ENCODE results near the gene CFAP100. TPM values are rescaled to one million over a fixed set of nuclear protein-coding genes. Genes with fewer than 3 reads are reported as not detected.

Gene CFAP100
- total and polyA plus RNA-seq, 12 donors = 0.17 TPM; not detected in 11

DNA sequence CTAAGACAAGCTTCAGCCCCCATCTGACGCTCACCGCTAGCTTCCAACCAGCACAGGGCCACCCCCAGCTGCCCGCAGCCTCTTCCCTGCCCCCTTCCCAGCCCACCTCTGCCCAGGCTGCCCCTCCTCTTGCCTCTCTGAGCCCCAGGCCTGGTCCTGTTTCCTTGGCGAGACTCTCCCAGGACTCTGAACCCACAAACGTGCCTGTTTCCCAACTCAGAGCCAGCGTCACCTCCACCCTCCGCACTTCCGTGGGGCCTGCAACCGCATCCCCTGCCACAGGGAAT lies 45.9 kb downstream of the CFAP100 start:
- Histone ChIP-seq H3K4me1 (replicated peaks in 1 of 2) (no peaks in the 10 kb centered on the region), H3K27ac (no peak overlapping the region), H3K27me3 (no peaks in the 10 kb centered on the region), H3K9me3 (replicated peaks in 1 of 3) (no peaks in the 10 kb centered on the region), H3K4me3 (no peak overlapping the region), H3K36me3 (replicated peaks in 1 of 2) (peaks cover 0 to 32% of the 10 kb centered on the region in 2 donors)
- WGBS, 4 donors = 94 to 97% (median 96%) methylated on average over 9 of the region's 9 CpGs
- no peak for TF ChIP-seq POLR2A (IDR thresholded peaks at IDR 0.05)
- TF ChIP-seq, protein P1, sequence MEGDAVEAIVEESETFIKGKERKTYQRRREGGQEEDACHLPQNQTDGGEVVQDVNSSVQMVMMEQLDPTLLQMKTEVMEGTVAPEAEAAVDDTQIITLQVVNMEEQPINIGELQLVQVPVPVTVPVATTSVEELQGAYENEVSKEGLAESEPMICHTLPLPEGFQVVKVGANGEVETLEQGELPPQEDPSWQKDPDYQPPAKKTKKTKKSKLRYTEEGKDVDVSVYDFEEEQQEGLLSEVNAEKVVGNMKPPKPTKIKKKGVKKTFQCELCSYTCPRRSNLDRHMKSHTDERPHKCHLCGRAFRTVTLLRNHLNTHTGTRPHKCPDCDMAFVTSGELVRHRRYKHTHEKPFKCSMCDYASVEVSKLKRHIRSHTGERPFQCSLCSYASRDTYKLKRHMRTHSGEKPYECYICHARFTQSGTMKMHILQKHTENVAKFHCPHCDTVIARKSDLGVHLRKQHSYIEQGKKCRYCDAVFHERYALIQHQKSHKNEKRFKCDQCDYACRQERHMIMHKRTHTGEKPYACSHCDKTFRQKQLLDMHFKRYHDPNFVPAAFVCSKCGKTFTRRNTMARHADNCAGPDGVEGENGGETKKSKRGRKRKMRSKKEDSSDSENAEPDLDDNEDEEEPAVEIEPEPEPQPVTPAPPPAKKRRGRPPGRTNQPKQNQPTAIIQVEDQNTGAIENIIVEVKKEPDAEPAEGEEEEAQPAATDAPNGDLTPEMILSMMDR (IDR thresholded peaks at IDR 0.05) = no peak
- DNase-seq = peak in 3 of 7 donors; percentile 5 to 31 (median 5)
- intact Hi-C loops (cut with DNase I) = no loop called here

DNA sequence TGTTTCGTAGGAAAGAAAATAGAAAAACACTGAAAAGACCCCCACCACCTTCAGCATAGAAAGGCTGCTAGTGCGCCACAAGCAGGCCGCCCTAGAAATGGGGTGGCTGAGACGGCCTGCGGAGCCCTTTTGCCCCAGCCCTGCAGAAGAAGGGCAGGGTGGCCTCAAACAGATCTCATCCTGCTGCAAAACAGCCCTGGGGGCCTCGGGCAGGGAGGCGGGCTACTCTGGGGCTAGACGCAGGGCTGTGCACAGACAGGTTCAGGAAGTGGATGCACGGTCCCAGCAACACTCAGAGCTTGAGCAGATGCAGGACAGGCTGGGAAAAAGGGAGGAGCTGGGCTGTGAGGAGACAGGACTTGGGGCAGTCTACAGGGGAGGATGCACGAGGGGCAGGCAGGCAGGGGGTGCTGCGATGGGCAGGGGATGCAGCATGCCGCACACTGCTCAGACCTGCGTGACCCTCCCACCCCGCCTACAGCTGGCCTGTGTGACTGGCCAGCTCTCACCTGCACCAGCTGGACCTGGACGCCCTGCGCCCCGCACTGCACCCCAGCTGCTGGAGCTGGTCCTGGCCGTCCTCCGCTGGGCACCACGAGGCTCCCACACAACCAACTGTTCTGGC lies 46.7 kb downstream of the CFAP100 start:
- no peaks in the 10 kb centered on the region for H3K27me3 ChIP-seq
- no peak overlapping the region for H3K4me3 ChIP-seq
- no peak for TF ChIP-seq POLR2A (IDR thresholded peaks at IDR 0.05)
- TF ChIP-seq, protein P1 (IDR thresholded peaks at IDR 0.05) = no peak
- peak in 2 of 7 donors; percentile 7 to 37 for DNase-seq
- intact Hi-C loops (cut with DNase I) = no loop called here
- peaks cover 0 to 29% of the 10 kb centered on the region in 2 donors for H3K36me3 ChIP-seq (replicated peaks in 1 of 2)
- no peak overlapping the region for H3K27ac ChIP-seq
- H3K9me3 ChIP-seq (replicated peaks in 1 of 3) = no peaks in the 10 kb centered on the region
- WGBS, 4 donors = 91 to 94% (median 93%) methylated on average over 9 to 20 of the region's 20 CpGs
- H3K4me1 ChIP-seq (replicated peaks in 1 of 2) = no peaks in the 10 kb centered on the region

DNA sequence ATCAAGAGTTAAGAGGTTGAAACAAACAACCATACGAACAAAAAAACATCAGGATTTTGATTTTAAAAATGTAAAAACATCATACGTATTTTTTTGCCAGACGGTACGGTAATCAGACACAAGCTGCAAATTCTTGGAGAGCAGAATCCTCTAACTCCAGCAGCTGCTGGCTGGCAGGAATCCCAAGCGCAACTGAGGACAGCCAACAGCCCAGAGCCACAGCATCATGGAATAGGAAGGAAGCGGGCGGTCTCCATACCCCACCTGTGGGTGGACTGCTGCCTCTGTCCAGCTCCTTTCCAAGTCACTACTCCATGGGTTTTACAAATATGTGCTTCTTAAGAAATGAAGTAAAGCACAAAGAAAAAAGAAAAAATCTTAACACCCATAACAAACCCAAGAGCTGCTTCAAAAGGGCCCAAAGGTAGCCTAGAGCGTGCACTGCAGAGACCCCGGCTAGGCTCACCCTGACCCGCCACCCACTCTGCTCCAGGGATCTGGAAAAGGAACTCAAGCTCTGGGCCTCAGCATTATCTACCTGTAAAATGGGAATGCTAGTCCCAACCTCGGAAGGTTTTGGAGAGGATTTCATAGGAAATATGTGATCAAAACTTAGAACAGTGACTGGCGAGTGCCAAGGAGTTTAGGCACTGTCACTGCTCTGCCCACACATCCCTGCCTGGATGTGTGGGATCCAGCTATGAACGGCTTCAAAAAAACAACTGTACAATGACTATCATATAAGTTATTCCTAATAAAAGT lies 47.6 kb downstream of the CFAP100 start:
- H3K27me3 ChIP-seq = no peaks in the 10 kb centered on the region
- 86 to 89% (median 88%) methylated on average over 13 of the region's 13 CpGs for WGBS, 4 donors
- DNase-seq = peak in 3 of 7 donors; percentile 11 to 42 (median 17)
- no peaks in the 10 kb centered on the region for H3K9me3 ChIP-seq (replicated peaks in 1 of 3)
- no peak overlapping the region for H3K4me3 ChIP-seq
- peaks cover 0 to 23% of the 10 kb centered on the region in 2 donors for H3K36me3 ChIP-seq (replicated peaks in 1 of 2)
- no peak for TF ChIP-seq POLR2A (IDR thresholded peaks at IDR 0.05)
- TF ChIP-seq, protein P1 (IDR thresholded peaks at IDR 0.05) = no peak
- no peaks in the 10 kb centered on the region for H3K4me1 ChIP-seq (replicated peaks in 1 of 2)
- no peak overlapping the region for H3K27ac ChIP-seq
- intact Hi-C loops (cut with DNase I) = no loop called here

DNA sequence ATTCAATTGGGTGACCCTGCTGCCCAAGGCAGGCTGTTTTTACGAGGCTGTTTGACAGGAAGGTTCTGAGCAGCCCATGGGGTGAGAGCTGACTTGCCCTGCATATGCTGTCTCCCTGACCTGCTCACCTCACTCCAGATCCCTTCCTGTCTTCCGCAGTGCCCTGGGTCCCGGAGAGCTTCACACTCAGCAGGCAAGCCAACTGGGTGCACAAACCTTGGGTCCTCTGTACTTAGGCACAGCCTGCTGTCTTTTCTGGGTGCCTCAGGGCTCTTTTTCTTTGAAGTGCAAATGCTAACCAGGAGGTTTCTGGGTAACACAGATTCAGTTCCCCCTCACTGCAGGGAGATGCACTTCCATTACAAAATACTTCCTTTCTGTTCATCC lies 48.1 kb downstream of the CFAP100 start:
- no peak overlapping the region for H3K4me3 ChIP-seq
- peak in 2 of 7 donors; percentile 9 to 29 for DNase-seq
- no peaks in the 10 kb centered on the region for H3K4me1 ChIP-seq (replicated peaks in 1 of 2)
- WGBS, 4 donors = 77 to 94% (median 90%) methylated on average over 3 of the region's 3 CpGs
- H3K36me3 ChIP-seq (replicated peaks in 1 of 2) = peaks cover 0 to 20% of the 10 kb centered on the region in 2 donors
- no peak overlapping the region for H3K27ac ChIP-seq
- H3K9me3 ChIP-seq (replicated peaks in 1 of 3) = no peaks in the 10 kb centered on the region
- H3K27me3 ChIP-seq = no peaks in the 10 kb centered on the region
- intact Hi-C loops (cut with DNase I) = no loop called here
- no peak for TF ChIP-seq POLR2A (IDR thresholded peaks at IDR 0.05)
- TF ChIP-seq, protein P1 (IDR thresholded peaks at IDR 0.05) = no peak

Data from adrenal gland (tissue), 12 donors.